ENCODE measurements around the gene COL8A1.

Gene COL8A1

GRCh38 chr3:99625237-99625622 is 13.2 kb upstream of the COL8A1 start:
- Histone ChIP-seq H3K36me3 (ENCODE audit: control insufficient read depth in 2 of 2, insufficient read depth in 2 of 2, low read length in 2 of 2) (no peaks in the 10 kb centered on the region), H3K27ac (ENCODE audit: low read length) (no peak overlapping the region), H3K9me3 (ENCODE audit: control insufficient read depth in 2 of 2, low read length in 2 of 2) (no peaks in the 10 kb centered on the region), H3K4me1 (ENCODE audit: control insufficient read depth, insufficient read depth, low read length) (no peaks in the 10 kb centered on the region), H3K27me3 (ENCODE audit: control insufficient read depth in 1 of 2, insufficient read depth in 2 of 2, low read length in 2 of 2) (no peaks in the 10 kb centered on the region), H3K9ac (ENCODE audit: low read length in 2 of 2) (no peak overlapping the region), H3K4me3 (ENCODE audit: low read length in 2 of 2) (no peak overlapping the region)

GRCh38 chr3:99625643-99626416 is 12.6 kb upstream of the COL8A1 start:
- Histone ChIP-seq H3K27ac (ENCODE audit: low read length) (no peak overlapping the region), H3K4me1 (ENCODE audit: control insufficient read depth, insufficient read depth, low read length) (no peaks in the 10 kb centered on the region), H3K9ac (ENCODE audit: low read length in 2 of 2) (no peak overlapping the region), H3K27me3 (ENCODE audit: control insufficient read depth in 1 of 2, insufficient read depth in 2 of 2, low read length in 2 of 2) (no peaks in the 10 kb centered on the region), H3K9me3 (ENCODE audit: control insufficient read depth in 2 of 2, low read length in 2 of 2) (no peaks in the 10 kb centered on the region), H3K36me3 (ENCODE audit: control insufficient read depth in 2 of 2, insufficient read depth in 2 of 2, low read length in 2 of 2) (no peaks in the 10 kb centered on the region), H3K4me3 (ENCODE audit: low read length in 2 of 2) (no peak overlapping the region)

- H3K9ac ChIP-seq (ENCODE audit: low read length in 2 of 2), result no peak overlapping the region
- H3K4me1 ChIP-seq (ENCODE audit: control insufficient read depth, insufficient read depth, low read length), result no peaks in the 10 kb centered on the region
- H3K4me3 ChIP-seq (ENCODE audit: low read length in 2 of 2), result no peak overlapping the region
- no peaks in the 10 kb centered on the region for H3K27me3 ChIP-seq (ENCODE audit: control insufficient read depth in 1 of 2, insufficient read depth in 2 of 2, low read length in 2 of 2)
- no peaks in the 10 kb centered on the region for H3K9me3 ChIP-seq (ENCODE audit: control insufficient read depth in 2 of 2, low read length in 2 of 2)
- H3K36me3 ChIP-seq (ENCODE audit: control insufficient read depth in 2 of 2, insufficient read depth in 2 of 2, low read length in 2 of 2), result no peaks in the 10 kb centered on the region
- H3K27ac ChIP-seq (ENCODE audit: low read length), result no peak overlapping the region
These were observed 12.0 kb upstream of the COL8A1 start for GRCh38 chr3:99626417-99626788.

- no peaks in the 10 kb centered on the region for H3K36me3 ChIP-seq (ENCODE audit: control insufficient read depth in 2 of 2, insufficient read depth in 2 of 2, low read length in 2 of 2)
These were observed 11.2 kb upstream of the COL8A1 start for GRCh38 chr3:99627062-99627826.

GRCh38 chr3:99630815-99631214 is 7.6 kb upstream of the COL8A1 start:
- Histone ChIP-seq H3K27ac (ENCODE audit: low read length) (no peak overlapping the region), H3K9ac (ENCODE audit: low read length in 2 of 2) (no peak overlapping the region), H3K27me3 (ENCODE audit: control insufficient read depth in 1 of 2, insufficient read depth in 2 of 2, low read length in 2 of 2) (no peaks in the 10 kb centered on the region), H3K36me3 (ENCODE audit: control insufficient read depth in 2 of 2, insufficient read depth in 2 of 2, low read length in 2 of 2) (no peaks in the 10 kb centered on the region), H3K4me3 (ENCODE audit: low read length in 2 of 2) (no peak overlapping the region), H3K4me1 (ENCODE audit: control insufficient read depth, insufficient read depth, low read length) (no peaks in the 10 kb centered on the region), H3K9me3 (ENCODE audit: control insufficient read depth in 2 of 2, low read length in 2 of 2) (no peaks in the 10 kb centered on the region)

More at GRCh38 chr3:99627062-99627826, 11.2 kb upstream of the COL8A1 start:
- no peaks in the 10 kb centered on the region for H3K4me1 ChIP-seq (ENCODE audit: control insufficient read depth, insufficient read depth, low read length)
- no peaks in the 10 kb centered on the region for H3K27me3 ChIP-seq (ENCODE audit: control insufficient read depth in 1 of 2, insufficient read depth in 2 of 2, low read length in 2 of 2)
- no peak overlapping the region for H3K9ac ChIP-seq (ENCODE audit: low read length in 2 of 2)
- no peak overlapping the region for H3K27ac ChIP-seq (ENCODE audit: low read length)
- H3K9me3 ChIP-seq (ENCODE audit: control insufficient read depth in 2 of 2, low read length in 2 of 2), result no peaks in the 10 kb centered on the region
- H3K4me3 ChIP-seq (ENCODE audit: low read length in 2 of 2), result no peak overlapping the region

- H3K36me3 ChIP-seq (ENCODE audit: control insufficient read depth in 2 of 2, insufficient read depth in 2 of 2, low read length in 2 of 2), result no peaks in the 10 kb centered on the region
- H3K9ac ChIP-seq (ENCODE audit: low read length in 2 of 2), result no peak overlapping the region
- H3K9me3 ChIP-seq (ENCODE audit: control insufficient read depth in 2 of 2, low read length in 2 of 2), result no peaks in the 10 kb centered on the region
- peaks cover 4% of the 10 kb centered on the region for H3K4me1 ChIP-seq (ENCODE audit: control insufficient read depth, insufficient read depth, low read length)
- no peak overlapping the region for H3K4me3 ChIP-seq (ENCODE audit: low read length in 2 of 2)
- H3K27ac ChIP-seq (ENCODE audit: low read length), result no peak overlapping the region
- H3K27me3 ChIP-seq (ENCODE audit: control insufficient read depth in 1 of 2, insufficient read depth in 2 of 2, low read length in 2 of 2), result no peaks in the 10 kb centered on the region
These were observed 4.4 kb upstream of the COL8A1 start for GRCh38 chr3:99633887-99634558.

- Histone ChIP-seq H3K9ac (ENCODE audit: low read length in 2 of 2) (no peak overlapping the region), H3K36me3 (ENCODE audit: control insufficient read depth in 2 of 2, insufficient read depth in 2 of 2, low read length in 2 of 2) (no peaks in the 10 kb centered on the region), H3K9me3 (ENCODE audit: control insufficient read depth in 2 of 2, low read length in 2 of 2) (no peaks in the 10 kb centered on the region), H3K27me3 (ENCODE audit: control insufficient read depth in 1 of 2, insufficient read depth in 2 of 2, low read length in 2 of 2) (no peaks in the 10 kb centered on the region), H3K27ac (ENCODE audit: low read length) (no peak overlapping the region), H3K4me1 (ENCODE audit: control insufficient read depth, insufficient read depth, low read length) (peaks cover 4% of the 10 kb centered on the region), H3K4me3 (ENCODE audit: low read length in 2 of 2) (no peak overlapping the region)
These were observed 3.5 kb upstream of the COL8A1 start for GRCh38 chr3:99634881-99635280.

GRCh38 chr3:99635348-99635747 is 3.0 kb upstream of the COL8A1 start:
- Histone ChIP-seq H3K4me3 (ENCODE audit: low read length in 2 of 2) (no peak overlapping the region), H3K9ac (ENCODE audit: low read length in 2 of 2) (no peak overlapping the region), H3K4me1 (ENCODE audit: control insufficient read depth, insufficient read depth, low read length) (peaks cover 4% of the 10 kb centered on the region), H3K36me3 (ENCODE audit: control insufficient read depth in 2 of 2, insufficient read depth in 2 of 2, low read length in 2 of 2) (no peaks in the 10 kb centered on the region), H3K27me3 (ENCODE audit: control insufficient read depth in 1 of 2, insufficient read depth in 2 of 2, low read length in 2 of 2) (no peaks in the 10 kb centered on the region), H3K9me3 (ENCODE audit: control insufficient read depth in 2 of 2, low read length in 2 of 2) (no peaks in the 10 kb centered on the region), H3K27ac (ENCODE audit: low read length) (no peak overlapping the region)

GRCh38 chr3:99637016-99637367 is 1.4 kb upstream of the COL8A1 start:
- H3K9me3 ChIP-seq (ENCODE audit: control insufficient read depth in 2 of 2, low read length in 2 of 2), result no peaks in the 10 kb centered on the region
- H3K36me3 ChIP-seq (ENCODE audit: control insufficient read depth in 2 of 2, insufficient read depth in 2 of 2, low read length in 2 of 2), result no peaks in the 10 kb centered on the region
- H3K27me3 ChIP-seq (ENCODE audit: control insufficient read depth in 1 of 2, insufficient read depth in 2 of 2, low read length in 2 of 2), result no peaks in the 10 kb centered on the region
- peak overlapping the region; percentile 87 to 89 for H3K4me3 ChIP-seq (ENCODE audit: low read length in 2 of 2)
- H3K9ac ChIP-seq (ENCODE audit: low read length in 2 of 2), result peak overlapping the region; percentile 38 to 88
- H3K27ac ChIP-seq (ENCODE audit: low read length), result peak overlapping the region; percentile 88
- peaks cover 5% of the 10 kb centered on the region for H3K4me1 ChIP-seq (ENCODE audit: control insufficient read depth, insufficient read depth, low read length)

- Histone ChIP-seq H3K27me3 (ENCODE audit: control insufficient read depth in 1 of 2, insufficient read depth in 2 of 2, low read length in 2 of 2) (no peaks in the 10 kb centered on the region), H3K4me3 (ENCODE audit: low read length in 2 of 2) (peak overlapping the region; percentile 87 to 89), H3K36me3 (ENCODE audit: control insufficient read depth in 2 of 2, insufficient read depth in 2 of 2, low read length in 2 of 2) (no peaks in the 10 kb centered on the region), H3K9ac (ENCODE audit: low read length in 2 of 2) (peak overlapping the region; percentile 38 to 88), H3K27ac (ENCODE audit: low read length) (peak overlapping the region; percentile 88), H3K4me1 (ENCODE audit: control insufficient read depth, insufficient read depth, low read length) (peaks cover 6% of the 10 kb centered on the region), H3K9me3 (ENCODE audit: control insufficient read depth in 2 of 2, low read length in 2 of 2) (no peaks in the 10 kb centered on the region)
These were observed 854 bp upstream of the COL8A1 start for GRCh38 chr3:99637368-99638111.
